ENCODE measurements around the gene CAPN6.
A peak's percentile ranks its signal among the peaks of the same experiment; 100 is the strongest.

CAPN6 gene, protein sequence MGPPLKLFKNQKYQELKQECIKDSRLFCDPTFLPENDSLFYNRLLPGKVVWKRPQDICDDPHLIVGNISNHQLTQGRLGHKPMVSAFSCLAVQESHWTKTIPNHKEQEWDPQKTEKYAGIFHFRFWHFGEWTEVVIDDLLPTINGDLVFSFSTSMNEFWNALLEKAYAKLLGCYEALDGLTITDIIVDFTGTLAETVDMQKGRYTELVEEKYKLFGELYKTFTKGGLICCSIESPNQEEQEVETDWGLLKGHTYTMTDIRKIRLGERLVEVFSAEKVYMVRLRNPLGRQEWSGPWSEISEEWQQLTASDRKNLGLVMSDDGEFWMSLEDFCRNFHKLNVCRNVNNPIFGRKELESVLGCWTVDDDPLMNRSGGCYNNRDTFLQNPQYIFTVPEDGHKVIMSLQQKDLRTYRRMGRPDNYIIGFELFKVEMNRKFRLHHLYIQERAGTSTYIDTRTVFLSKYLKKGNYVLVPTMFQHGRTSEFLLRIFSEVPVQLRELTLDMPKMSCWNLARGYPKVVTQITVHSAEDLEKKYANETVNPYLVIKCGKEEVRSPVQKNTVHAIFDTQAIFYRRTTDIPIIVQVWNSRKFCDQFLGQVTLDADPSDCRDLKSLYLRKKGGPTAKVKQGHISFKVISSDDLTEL

DNA sequence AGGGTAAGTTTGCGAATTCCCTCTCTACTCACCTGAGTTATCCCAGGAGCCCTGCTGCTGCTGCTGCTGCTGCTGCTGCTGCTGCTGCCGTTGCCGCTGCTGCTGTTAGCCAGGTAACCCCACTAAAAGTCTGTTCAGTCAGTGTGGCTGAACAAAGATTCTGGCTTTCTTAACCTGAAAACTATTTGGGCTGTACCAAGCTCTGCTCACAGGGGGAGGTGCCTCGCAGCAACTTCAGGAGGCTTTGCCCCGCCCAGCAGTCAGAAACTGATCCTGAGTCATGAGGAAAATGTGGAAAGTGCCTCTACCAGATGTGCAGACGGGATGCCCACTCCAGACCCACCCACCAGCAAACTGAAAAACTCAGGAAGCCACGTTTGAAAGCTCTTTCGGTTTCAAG lies at the start of gene CAPN6:
Gene CAPN6, minus strand, starts transcription at position 145 of the 400 bp plus-strand sequence. CDS start 6,547 bp downstream, outside the sequence.
- DNase-seq: no peak

DNA sequence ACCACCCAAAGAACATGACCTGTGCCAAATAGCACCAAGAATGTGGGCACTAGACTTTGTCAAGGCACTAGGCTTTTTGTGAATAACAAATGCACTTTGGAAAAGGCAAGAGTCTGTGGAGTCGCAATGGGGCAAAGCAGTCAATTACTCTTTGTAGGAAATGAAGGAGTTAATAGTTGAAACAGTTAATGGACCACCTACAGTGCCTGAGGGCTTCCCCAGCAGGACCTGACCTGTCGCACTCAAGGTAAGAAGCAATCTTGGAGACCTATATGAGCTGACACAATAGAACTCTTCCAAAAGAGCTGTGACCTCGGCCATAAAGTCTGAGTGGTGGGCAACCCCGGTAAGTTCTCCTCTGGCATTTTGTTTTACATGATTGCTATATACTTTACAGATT lies 49.2 kb upstream of the CAPN6 start:
- DNase-seq: no peak

DNA sequence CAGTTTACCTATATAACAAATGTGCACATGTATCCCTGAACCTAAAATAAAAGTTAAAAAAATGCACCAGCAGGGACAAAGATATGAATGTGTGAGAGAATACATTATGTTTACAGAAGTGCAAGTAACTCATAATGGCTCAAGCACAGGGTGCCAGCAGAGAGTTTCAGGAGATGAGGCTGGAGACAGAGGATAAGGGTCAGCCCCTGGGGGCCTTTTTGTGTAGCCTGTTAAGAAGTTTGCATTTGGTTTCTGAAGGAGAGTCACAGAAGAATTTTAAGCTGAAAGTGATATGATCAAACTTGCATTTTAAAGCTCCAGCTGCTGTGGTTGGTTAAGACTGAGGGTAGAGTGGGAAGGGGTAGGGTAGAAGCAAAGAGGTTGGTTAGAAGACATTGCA lies 48.6 kb upstream of the CAPN6 start:
- DNase-seq: no peak

DNA sequence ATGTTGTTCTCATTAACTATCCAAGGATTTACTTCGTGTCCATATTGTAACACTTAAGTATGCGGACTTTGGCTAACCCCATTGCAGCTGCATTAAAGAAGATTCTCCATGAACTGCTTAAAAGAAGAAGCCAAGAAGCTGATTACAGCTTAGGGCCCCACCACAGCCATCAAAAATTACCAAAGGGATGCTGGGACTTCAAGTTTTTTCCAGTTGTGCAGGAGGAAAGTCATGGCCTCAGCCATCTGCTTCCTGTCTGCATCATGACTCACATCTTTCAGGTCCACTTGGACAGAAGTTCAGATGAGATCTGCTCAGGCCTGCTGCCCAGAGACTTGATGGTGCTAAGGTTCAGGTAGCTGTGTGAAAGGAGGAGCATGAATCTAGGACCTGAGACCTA lies 38.8 kb upstream of the CAPN6 start:
- no peak for DNase-seq

DNA sequence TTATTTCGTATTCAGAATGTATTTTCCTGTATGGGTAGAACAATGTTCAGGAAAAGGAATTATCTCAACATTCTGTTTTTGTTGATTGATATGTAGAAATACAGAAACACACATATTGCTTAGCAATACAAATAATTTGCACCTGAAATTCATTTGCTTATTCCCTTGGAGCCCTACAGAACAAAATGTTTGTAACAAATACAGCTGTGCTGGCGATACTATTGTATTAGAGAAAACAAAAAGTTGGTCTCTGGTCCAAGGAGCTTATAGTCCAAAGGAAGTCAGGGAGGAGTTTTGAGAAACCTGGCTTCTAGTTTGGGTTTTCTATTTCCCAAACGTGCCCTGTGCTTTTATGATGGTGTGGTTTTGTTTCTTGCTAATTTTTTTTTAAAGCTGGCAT lies 37.8 kb upstream of the CAPN6 start:
- no peak for DNase-seq

DNA sequence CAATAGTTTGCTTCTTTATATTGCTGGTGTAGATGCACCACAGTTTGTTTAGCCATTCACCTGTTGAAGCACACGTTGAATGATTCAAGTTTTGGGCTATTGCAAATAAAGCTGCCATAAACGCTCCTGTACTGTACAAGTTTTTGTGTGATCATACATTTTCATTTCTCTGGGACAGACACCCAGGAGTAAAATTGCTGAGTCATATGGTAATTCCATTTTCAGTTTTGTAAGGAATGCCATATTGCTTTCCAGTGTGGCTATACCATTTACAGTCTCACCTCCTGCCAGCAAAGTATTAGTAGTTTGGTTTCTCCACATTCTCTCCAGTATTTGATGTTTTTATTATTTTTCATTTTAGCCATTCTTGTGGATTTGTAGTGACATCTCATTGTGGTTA lies 32.0 kb upstream of the CAPN6 start:
- no peak for DNase-seq

DNA sequence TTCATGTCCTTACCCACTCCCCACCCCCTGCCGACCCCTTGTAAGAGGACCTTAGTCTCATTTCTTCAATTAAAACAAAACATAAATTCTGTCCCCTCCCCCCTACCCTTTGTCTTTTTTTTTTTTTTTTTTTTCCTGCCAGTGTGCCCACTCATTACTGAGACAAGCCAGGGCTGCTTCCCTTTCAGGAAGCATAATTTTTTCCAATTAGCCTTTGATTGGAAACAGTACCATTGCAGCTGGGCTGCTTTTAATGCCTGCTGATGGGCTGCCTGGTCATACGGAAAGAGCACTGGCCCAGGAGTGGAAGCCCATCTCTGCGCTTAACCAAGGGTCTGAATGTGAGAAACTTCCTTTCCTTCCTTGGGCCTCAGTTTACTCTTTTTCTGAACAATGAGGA lies 18.6 kb upstream of the CAPN6 start:
- DNase-seq: peak; percentile 17

DNA sequence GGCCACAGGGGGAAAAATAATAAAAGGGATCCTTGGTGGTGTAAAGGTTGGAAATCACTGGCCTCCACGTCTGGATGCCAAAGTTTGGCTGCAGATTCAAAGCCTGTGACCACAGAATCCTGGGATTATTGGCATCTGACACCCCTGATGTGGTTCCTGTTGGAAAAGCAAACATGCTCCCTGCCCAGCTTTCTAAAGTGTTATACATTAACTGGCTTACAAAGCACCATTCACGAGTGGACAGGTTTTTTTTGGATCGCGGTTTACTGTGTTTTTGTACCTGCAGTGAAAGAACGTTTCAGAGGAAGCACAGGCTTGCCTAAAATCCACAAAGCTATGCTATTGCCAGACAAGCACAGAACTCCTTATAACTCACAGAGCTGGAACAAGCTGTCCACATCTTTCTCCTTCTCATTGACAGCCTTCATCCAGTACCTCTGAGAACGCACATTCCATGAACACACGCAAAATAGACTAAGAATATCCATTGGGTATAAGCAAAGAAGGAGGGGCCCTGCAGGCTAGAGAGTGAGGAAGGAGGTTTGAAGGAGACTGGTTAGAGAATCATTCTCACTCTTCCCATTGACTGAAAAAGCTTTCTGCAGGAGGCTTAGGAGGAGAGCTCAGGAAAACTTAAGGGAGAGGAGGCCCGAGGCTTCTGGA lies 14.5 kb upstream of the CAPN6 start:
- no peak for DNase-seq

DNA sequence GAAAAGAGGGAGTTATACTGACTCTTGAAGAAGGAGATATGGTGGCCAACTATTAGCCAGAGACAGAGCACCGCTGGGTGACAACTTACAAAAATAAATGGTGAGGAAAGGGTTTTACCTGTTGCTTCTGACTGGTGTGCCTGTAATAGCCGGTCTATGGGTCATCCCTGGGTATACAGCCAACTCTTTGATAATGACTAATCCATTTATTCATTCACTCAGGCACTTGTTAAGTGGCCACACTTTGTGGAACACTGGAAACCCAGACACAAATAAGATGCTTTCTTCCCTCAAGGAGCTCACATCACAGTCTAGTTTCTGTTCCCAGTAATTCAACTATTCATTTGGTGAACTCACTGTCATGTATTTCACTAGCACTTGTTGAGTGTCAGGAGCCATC lies 13.2 kb upstream of the CAPN6 start:
- no peak for DNase-seq

DNA sequence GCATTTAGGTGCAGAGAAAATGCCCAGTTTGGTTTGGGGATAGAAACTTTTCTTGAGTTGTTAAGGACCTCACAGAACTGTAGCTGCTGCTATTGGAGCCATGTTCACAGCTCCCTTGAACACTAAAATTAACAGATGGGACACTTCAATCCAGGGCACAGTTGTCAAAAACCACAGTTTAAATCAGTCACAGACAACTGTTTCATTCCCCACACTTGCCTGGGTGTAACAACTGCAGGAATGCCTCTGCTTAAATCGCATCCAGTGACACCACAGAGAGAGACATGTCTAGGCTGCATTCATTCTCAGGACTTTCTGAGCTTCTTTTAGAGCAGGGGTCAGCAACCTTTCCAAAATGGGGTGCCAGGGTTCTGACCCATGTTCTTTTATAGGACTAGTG lies 12.7 kb upstream of the CAPN6 start:
- DNase-seq: no peak

DNA sequence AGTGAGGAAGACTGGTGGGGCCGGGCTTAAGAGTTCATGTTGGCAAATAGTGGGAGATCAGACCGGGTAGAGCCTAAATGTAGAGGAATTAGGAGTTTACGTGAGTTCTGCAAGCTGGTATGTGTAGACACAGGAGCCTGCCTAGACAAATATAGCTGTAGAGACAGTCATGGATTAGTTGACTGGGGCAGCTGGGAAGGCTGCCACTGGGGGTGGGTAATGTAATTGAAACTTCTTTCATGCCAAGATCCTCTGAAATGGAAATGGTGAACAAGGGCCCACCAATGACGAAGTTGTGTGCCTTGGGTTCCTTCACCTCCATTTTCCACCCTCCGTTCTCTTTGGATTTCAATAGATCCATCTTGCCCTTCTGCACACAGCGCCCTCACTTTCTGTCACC lies 11.9 kb upstream of the CAPN6 start:
- no peak for DNase-seq

DNA sequence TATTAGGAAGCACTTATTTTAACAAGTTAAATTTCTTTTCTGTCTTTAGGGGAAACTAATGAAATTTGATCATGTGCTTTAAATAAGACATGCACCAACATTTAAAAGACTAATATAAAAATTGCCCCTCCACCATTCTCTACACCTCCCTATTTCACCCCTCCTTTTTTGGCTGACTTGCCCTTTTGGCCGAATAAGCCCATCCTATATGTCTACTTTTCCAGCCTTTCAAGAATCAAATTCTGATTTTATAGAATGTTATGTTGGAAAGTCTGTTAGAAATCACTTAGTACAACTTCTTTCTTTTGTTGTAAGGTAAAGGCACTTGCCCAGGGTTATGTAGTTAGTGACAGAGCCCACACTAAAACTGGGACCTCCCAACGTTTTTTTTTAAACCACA lies 1.8 kb downstream of the CAPN6 start:
- DNase-seq: no peak

DNA sequence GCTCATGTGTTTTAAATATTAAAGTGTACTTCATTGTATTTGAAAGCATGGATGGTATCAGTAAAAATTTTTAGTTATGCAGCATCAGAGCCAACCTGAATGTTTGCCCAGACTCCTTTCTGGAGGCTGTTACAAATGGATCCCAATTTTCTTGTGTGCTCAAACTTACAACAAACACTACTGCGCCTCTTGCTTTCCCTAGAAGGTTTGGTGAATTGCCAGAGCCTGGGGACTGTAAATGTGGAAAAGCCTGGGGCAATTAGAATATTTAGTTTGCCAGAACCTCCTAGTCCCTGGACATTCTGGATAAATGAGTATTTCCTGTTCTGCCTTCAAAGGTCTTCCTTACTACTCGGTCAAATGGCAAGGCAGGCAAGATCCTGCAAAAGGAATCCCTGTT lies 4.8 kb downstream of the CAPN6 start:
- DNase-seq: no peak

DNA sequence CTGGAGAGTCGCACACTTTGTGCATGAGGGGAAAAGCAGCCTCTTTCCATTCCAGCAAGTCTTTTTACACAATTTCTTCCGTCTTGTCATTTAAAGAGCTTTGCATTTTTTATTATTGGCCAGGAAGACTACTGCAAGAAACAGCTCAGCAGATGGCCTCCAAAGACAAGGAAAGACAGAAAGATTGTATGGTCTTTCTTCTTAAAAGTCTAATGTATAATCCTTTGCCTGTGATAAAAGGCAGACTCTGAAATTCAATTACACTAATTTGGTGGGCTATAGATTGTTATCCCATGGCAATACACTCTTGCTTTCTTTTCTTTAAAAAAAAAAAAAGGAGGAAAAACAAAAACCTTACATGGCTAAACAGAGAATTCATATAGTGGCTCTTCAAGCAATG lies 5.9 kb downstream of the CAPN6 start:
- DNase-seq: no peak

DNA sequence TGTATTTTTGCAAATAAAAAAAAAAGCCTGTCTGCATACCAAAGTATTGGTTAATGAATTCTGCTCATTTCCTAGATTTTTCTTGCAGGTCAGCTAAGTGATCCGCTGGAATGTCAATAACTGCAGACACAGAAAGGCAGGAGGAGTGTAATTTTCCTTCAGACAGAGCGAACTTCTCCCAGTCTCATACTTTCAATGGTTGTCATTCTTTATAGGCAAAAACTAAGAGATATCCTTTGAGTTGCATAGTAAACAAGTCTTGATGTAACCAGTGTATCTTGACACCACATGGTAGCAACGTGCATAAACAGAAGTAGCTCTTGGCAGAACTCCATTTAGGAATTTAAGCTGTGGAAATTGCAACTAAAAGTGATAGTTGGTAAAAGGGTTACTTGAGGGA lies 8.2 kb downstream of the CAPN6 start:
- DNase-seq: no peak

DNA sequence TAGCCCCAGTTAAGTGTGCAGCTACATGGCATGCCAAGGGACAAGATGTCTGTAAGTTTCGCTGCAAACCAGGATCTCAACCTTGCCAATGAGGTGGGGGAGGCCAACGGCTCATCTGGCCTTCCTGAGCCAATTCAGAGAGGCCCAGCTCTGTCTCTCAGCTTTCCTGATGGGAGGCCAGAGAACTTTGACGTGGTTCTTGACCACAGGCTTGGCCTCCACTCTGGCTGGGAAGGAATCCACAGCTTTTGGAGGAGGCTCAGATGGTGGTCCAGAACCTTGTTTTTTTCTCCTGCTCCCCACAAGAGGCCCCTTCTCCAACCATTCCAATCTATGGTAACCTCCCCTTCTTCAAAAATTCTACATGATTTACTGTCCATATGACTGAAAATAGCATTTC lies 9.8 kb downstream of the CAPN6 start:
- no peak for DNase-seq

DNA sequence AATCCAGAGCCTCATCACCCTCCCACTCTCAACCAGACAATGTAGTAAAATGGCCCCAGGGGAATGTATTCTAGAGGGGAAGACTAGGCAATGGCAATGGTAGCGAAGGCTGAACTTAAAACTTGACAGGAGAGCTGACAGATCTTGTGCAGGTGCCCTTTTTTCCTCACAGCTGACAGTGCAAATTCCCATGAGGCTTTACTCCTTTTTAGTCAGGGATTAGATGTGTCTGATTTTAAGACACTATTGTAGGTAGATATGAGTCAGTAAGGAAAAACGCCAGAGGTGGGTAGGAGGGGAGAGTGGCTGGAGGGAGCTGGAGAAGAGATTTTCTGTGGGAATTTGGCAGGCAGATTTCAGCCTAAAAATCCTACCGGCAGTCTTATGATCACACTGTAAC lies 10.7 kb downstream of the CAPN6 start:
- DNase-seq: no peak

DNA sequence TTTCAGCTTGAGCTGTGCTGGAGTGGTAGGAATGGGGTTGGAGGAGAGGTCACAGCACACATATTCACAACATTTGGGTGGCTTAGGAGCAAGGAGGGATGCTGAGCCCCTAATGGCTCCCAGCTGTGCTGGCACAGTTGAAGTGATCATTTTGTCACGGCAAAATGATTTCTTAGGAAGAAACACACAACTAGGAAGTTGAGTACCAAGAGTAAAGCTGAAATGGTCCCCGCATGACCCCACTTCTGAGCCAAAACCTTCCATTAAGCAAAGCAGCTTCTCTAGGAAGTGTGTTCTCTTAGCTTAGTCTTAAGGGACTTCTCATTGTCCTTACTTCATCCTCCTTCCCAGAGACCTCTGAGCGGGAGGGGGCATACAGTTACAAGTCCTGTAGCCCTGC lies 12.6 kb downstream of the CAPN6 start:
- no peak for DNase-seq

DNA sequence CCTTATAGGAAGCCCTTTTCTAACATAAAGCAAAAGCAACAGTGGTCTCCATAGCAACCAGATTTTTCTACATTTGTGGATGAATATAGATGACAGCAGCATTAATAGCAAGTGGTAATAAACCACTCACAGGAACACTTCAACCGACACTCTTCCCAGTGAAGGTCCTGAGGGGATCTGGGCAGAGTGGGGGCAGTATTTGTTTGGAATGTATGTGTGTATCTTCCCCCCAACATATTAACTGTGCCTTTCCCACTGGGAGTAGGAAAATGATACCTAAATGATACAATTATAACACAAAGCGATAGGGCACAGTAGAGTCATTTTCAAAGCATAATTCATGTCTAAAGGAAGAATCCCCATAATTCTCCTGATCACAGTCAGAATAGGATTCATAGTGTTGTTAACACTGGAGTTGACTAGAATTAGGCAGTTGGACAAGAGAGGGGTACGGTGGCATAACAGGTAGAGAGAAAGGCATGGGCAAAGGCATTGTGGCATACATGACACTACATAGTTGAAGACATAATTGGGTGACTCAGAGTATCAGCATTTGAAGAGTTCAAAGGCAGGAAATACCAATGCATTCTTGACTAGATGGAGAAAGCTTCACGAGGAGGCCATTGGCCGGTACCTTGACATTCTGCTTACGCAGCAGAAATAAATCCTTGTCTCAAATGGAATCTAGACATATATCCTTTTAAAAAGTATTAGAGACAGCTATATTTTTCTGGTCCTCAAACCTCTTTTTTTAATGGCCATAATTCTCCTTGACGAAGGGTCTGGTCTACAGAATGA lies 15.2 kb downstream of the CAPN6 start:
- DNase-seq: no peak

DNA sequence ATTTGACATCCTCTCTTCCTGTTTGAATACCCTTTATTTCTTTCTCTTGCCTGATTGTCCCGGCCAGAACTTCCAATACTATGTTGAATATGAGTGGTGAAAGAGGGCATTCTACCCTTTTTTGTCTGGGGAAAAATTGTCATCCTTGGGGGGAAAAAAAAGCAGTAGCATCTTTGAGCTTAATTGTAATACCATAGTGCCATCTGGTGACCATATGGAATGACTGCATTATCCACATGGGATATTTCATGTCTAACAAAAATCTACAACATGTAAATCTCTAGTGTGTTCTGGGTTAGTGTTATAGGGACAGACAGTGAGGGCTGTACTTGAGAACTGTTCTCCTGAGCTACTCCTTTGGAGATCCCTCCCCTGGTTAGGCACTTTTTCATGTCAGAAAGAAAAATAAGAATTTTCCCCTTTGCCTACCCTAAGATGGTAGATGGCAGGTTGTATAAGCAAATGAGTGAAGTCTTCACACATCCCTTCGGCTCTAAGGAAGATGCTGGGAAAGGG lies 26.0 kb downstream of the CAPN6 start:
- DNase-seq: peak; percentile 22

DNA sequence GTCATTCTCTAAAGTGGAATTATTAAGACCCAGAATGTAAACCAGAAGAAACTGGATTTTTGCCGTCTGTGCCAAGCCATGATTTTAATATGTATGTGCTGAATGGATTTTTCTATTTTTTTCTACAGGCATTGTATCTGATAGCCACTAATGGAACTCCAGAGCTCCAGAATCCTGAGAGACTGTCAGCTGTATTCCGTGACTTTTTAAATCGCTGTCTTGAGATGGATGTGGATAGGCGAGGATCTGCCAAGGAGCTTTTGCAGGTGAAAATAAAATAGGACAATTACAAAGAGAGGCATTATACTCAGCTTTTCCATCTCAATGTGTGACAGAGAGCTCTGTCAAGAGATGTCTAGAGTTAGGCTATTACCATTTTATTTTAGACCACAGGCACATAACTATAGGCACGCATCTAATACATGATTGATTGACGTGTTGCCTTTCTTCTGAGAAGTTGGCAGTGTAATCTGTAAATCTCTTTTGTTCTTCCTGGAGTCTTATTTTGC lies 53.9 kb downstream of the CAPN6 start:
- no peak for DNase-seq

DNA sequence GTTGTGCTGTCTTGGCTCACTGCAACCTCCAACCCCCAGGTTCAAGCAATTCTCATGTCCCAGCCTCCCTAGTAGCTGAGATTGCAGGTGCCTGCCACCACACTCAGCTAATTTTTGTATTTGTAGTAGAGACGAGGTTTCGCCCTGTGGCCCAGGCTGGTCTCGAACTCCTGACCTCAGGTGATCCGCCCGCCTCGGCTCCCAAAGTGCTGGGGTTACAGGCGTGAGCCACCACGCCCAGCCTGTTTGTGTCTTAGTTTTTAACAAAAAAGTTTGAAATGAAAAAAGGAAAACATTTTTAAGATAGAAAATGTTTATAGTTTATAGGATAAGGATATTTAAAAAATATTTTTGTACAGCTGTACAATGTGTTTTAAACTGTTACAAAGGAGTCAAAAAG lies 62.4 kb downstream of the CAPN6 start:
- no peak for DNase-seq

DNA sequence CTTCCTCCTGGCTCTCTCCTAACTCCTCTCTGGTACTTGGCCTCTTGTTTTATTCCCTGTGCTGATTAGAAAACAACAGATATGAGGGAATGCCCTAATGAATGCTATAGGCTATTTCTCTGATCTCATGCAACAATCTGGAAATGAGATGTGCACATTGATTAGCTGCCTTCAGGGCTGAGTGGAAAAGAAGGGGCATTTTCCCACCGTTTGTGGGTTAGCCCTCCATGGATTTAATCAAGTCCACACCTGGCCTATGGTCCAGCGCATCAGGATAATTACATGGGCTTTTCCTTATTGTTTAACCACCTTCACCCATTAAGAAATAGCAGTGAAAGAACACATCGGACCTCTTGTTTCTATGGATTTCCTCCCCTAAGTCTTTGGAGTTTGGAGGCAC lies 70.0 kb downstream of the CAPN6 start:
- no peak for DNase-seq

Data from NCI-H1436 (cell line).